Tibial nerve (tissue), 4 donors: ENCODE results near the gene HSDL2. TPM values are rescaled to one million over a fixed set of nuclear protein-coding genes. Genes with fewer than 3 reads are reported as not detected.

ENCODE experiments used
- DNase-seq, 2 donors: peaks; one replicate each; pipeline ENCODE4 v3.0.0-alpha.2; 2019; ENCODE audit warnings: low spot score in 2 of 2
- H3K27ac ChIP-seq, 4 donors: fragments of 200-600 bp; sonication (generic) in 3 of 4; one replicate each; pipeline ENCODE4 v1.5.1; 2017 to 2019; ENCODE audit warnings: mild to moderate bottlenecking in 1 of 4
- H3K27me3 ChIP-seq, 2 donors: fragments of 200-600 bp; sonication (generic) in 1 of 2; one replicate each; pipeline versions ENCODE4 v1.5.1 to v1.6.0; 2017 to 2019
- H3K36me3 ChIP-seq, 3 donors: fragments of 200-600 bp; sonication (generic); one replicate each; pipeline ENCODE4 v1.5.1; 2018 to 2019
- H3K4me1 ChIP-seq, 4 donors: fragments of 200-600 bp; sonication (generic) in 3 of 4; one replicate each; pipeline ENCODE4 v1.5.1; 2017 to 2019
- H3K4me3 ChIP-seq, 4 donors: fragments of 200-600 bp; sonication (generic) in 3 of 4; one replicate each; pipeline ENCODE4 v1.5.1; 2017 to 2019; ENCODE audit warnings: mild to moderate bottlenecking in 1 of 4, moderate library complexity in 1 of 4
- H3K9me3 ChIP-seq, 4 donors: fragments of 200-600 bp; sonication (generic) in 3 of 4; one replicate each; pipeline ENCODE4 v1.5.1; 2017 to 2019
- EP300 ChIP-seq, 2 donors: sonication (generic); formaldehyde crosslinking; IDR thresholded peaks; one replicate each; pipeline ENCODE4 v1.6.1; 2017; ENCODE audit warnings: antibody characterized with exemption in 2 of 2, mild to moderate bottlenecking in 1 of 2
- POLR2A ChIP-seq, 2 donors: fragments of 450-650 bp; IDR thresholded peaks; one replicate each; pipeline ENCODE4 v1.6.1; 2017; ENCODE audit warnings: antibody characterized with exemption in 2 of 2, mild to moderate bottlenecking in 2 of 2, moderate library complexity in 2 of 2
- whole genome bisulfite sequencing, 2 donors: methylation state at CpG; one replicate each; pipeline ENCODE4 v1.1.5; 2018; 5-methylcytosine and 5-hydroxymethylcytosine counted together
- total RNA-seq, 4 donors: library from RNA; depleted of rRNA; stranded (reverse); fragments of >200 nt; gene quantifications; one replicate each; pipeline ENCODE4 v1.1.0, GENCODE V29; 2016
- TF ChIP-seq, protein P1 (sequence below), 5 experiments: fragments of 200-600 bp in 3 of 5; fragments of 450-650 bp in 2 of 5; sonication (generic) in 3 of 5; IDR thresholded peaks; one replicate each; pipeline ENCODE4 v1.5.1; 2016 to 2019; ENCODE audit warnings: antibody characterized with exemption in 5 of 5, mild to moderate bottlenecking in 3 of 5, moderate library complexity in 2 of 5

The HSDL2 gene
- total RNA-seq, 4 donors from 2014 or later = 34.1 to 48.9 (median 37.7) TPM

DNA sequence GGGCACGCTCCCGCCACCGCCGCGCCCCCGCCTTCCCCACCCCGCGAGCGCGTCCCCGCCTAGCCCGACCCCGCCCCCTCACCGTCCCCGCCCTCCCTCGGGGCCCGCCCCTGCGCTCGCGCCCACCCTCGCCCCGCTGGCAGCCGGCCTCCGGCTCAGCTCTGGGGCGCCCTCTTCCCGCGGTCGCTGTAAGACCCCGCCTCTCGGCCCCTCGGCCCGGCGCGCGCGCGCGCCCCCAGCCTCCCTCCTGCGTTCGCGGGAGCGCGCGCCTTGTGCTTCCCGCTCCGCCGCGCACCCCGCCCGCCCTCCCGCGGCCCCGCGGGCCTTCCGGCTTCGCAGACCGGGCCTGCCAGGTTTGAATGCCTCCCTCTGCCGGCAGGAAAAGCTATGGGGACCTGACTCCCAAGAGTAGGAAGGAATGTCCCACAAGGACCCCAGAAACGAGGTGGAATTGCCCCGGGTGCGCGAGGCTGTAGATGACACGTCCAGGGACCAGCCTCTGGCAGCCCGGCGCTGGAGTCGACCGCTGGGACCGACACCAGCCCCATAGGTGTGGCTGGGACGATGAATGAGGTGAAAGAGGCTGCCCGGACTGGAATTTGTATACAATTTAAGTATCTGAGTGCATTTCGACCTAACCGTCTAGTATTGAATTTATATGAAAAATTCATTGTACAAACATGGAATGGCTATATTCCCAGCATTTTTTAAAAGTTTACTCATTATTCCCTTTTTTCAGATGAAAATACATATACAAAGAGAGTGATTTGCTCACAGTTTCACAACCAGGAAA lies 46.1 kb upstream of the HSDL2 start:
- Histone ChIP-seq H3K4me1 (peaks cover 0 to 30% (median 7%) of the 10 kb centered on the region in 4 donors), H3K36me3 (no peaks in the 10 kb centered on the region), H3K9me3 (no peaks in the 10 kb centered on the region), H3K4me3 (peak overlapping the region; percentile 62 to 100 (median 97)), H3K27ac (peak overlapping the region; percentile 96 to 100 (median 98)), H3K27me3 (no peaks in the 10 kb centered on the region)
- 1 to 2% methylated on average over 13 to 16 of the region's 72 CpGs for WGBS, 2 donors
- peak; percentile 85 to 87 for DNase-seq
- TF ChIP-seq EP300 (IDR thresholded peaks at IDR 0.05) = no peak
- TF ChIP-seq, protein P1, sequence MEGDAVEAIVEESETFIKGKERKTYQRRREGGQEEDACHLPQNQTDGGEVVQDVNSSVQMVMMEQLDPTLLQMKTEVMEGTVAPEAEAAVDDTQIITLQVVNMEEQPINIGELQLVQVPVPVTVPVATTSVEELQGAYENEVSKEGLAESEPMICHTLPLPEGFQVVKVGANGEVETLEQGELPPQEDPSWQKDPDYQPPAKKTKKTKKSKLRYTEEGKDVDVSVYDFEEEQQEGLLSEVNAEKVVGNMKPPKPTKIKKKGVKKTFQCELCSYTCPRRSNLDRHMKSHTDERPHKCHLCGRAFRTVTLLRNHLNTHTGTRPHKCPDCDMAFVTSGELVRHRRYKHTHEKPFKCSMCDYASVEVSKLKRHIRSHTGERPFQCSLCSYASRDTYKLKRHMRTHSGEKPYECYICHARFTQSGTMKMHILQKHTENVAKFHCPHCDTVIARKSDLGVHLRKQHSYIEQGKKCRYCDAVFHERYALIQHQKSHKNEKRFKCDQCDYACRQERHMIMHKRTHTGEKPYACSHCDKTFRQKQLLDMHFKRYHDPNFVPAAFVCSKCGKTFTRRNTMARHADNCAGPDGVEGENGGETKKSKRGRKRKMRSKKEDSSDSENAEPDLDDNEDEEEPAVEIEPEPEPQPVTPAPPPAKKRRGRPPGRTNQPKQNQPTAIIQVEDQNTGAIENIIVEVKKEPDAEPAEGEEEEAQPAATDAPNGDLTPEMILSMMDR (IDR thresholded peaks at IDR 0.05) = peak; percentile 54 to 75 (median 71)

DNA sequence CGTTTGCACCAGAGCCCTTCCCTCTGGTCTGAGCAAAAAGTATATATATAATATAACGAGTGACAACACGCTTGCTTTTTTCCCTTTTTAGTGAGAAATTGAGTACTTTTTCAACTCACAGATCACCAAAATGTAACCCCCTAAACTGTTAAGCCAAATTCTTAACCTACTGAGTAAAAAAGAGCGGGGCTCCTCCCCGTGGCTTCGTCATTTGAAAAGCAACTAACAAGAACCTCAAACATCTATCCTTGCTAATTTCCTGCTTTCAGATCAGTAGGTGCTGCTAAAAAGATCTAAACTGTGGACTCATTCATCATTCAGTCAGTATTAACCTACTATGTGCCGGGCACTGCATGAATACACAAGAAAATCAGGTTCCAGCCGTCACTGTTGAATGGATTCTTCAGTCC lies 45.5 kb upstream of the HSDL2 start:
- peak in 1 of 2 donors; percentile 15 for DNase-seq
- H3K9me3 ChIP-seq = no peaks in the 10 kb centered on the region
- H3K27me3 ChIP-seq = no peaks in the 10 kb centered on the region
- TF ChIP-seq EP300 (IDR thresholded peaks at IDR 0.05) = no peak
- no peak for TF ChIP-seq POLR2A (IDR thresholded peaks at IDR 0.05)
- TF ChIP-seq, protein P1 (IDR thresholded peaks at IDR 0.05) = no peak
- H3K27ac ChIP-seq = peak overlapping the region; percentile 91 to 100 (median 98)
- WGBS, 2 donors = 28 to 29% methylated on average over 8 of the region's 8 CpGs
- H3K4me3 ChIP-seq = peak overlapping the region; percentile 34 to 100 (median 78)
- no peaks in the 10 kb centered on the region for H3K36me3 ChIP-seq
- H3K4me1 ChIP-seq = peaks cover 0 to 30% (median 7%) of the 10 kb centered on the region in 4 donors

DNA sequence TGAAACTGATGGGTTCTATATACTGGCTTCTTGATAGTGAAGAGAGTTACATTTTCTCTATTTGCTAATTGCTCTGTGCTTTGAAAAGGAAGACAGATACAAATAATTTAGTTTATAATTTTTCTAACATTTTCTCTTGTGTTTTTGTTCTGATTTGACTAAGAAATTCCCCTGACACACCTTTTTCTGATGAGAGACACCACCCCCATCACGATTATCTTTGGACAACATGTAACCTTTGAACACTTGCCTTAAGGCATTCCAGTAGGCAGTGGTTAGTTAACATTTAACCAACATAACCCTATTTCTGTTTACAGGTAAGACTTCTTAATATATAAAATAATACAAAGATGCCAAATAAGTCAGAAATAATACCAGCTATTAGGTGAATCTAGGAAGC lies 42.4 kb upstream of the HSDL2 start:
- H3K4me1 ChIP-seq = peaks cover 0 to 7% (median 0%) of the 10 kb centered on the region in 4 donors
- no peak overlapping the region for H3K27ac ChIP-seq
- no peaks in the 10 kb centered on the region for H3K9me3 ChIP-seq
- TF ChIP-seq POLR2A (IDR thresholded peaks at IDR 0.05) (no peak), EP300 (IDR thresholded peaks at IDR 0.05) (no peak)
- TF ChIP-seq, protein P1 (IDR thresholded peaks at IDR 0.05) = no peak
- H3K4me3 ChIP-seq = no peak overlapping the region
- no peaks in the 10 kb centered on the region for H3K36me3 ChIP-seq
- no peaks in the 10 kb centered on the region for H3K27me3 ChIP-seq
- WGBS, 2 donors = 70% methylated on average over 1 of the region's 1 CpG
- DNase-seq = no peak

DNA sequence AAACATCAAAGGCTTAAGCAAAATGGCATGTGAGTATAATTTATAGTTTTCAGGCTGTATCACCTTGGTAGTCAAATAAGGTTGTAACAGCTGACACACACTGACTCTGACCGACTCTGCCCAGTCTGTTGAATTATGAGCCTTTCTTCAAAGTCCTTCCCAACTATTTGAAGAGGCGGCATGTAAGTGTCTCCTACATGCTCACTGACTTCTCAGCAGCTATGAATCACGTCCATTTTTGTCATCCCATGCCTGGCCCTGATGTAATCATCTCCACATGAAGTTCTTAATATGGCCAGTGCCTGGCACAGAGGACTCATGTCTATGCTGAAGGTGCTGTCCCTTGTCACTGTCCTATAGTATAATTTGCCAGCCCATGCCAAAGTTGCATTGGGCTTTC lies 41.3 kb upstream of the HSDL2 start:
- H3K4me1 ChIP-seq = peaks cover 0 to 7% (median 0%) of the 10 kb centered on the region in 4 donors
- no peaks in the 10 kb centered on the region for H3K9me3 ChIP-seq
- 52 to 75% methylated on average over 3 of the region's 3 CpGs for WGBS, 2 donors
- no peak overlapping the region for H3K27ac ChIP-seq
- TF ChIP-seq EP300 (IDR thresholded peaks at IDR 0.05) = no peak
- TF ChIP-seq POLR2A (IDR thresholded peaks at IDR 0.05) = no peak
- TF ChIP-seq, protein P1 (IDR thresholded peaks at IDR 0.05) = no peak
- H3K27me3 ChIP-seq = no peaks in the 10 kb centered on the region
- H3K36me3 ChIP-seq = no peaks in the 10 kb centered on the region
- DNase-seq = no peak
- H3K4me3 ChIP-seq = no peak overlapping the region

DNA sequence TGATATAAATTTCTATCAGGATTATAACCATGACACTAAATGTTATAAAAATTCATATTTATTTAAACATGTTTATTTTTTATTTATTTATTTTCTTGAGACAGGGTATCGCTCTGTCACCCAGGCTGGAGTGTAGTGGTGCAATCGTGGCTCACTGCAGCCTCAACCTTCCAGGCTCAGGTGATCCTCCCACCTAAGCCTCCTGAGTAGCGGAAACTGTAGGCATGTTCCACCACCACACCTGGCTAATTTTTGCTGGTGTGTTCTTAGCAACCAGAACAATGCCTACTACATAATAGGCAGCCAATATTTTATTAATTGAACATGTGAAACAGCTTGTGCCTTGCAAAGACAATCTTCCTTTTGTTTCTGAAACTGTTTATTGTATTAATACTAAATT lies 40.0 kb upstream of the HSDL2 start:
- no peak overlapping the region for H3K4me3 ChIP-seq
- 86 to 92% methylated on average over 3 of the region's 3 CpGs for WGBS, 2 donors
- no peaks in the 10 kb centered on the region for H3K27me3 ChIP-seq
- no peaks in the 10 kb centered on the region for H3K4me1 ChIP-seq
- H3K27ac ChIP-seq = no peak overlapping the region
- H3K36me3 ChIP-seq = no peaks in the 10 kb centered on the region
- no peak for DNase-seq
- no peaks in the 10 kb centered on the region for H3K9me3 ChIP-seq
- TF ChIP-seq, protein P1 (IDR thresholded peaks at IDR 0.05) = no peak
- TF ChIP-seq EP300 (IDR thresholded peaks at IDR 0.05) = no peak
- no peak for TF ChIP-seq POLR2A (IDR thresholded peaks at IDR 0.05)
